HepG2 (cell line): ENCODE measurements around the gene VARS2. TPM values are rescaled to one million over a fixed set of nuclear protein-coding genes. Genes with fewer than 3 reads are reported as not detected.

Source experiments
- DNMT1 ChIP-seq: sonication (generic); formaldehyde crosslinking; IDR thresholded peaks from 2 replicates; pipeline ENCODE4 v1.5.1; 2020; ENCODE audit warnings: mild to moderate bottlenecking, missing genetic modification reagents
- FOXA1 ChIP-seq, 2 experiments: fragments of 450-650 bp in 1 of 2; sonication (generic) in 1 of 2; formaldehyde crosslinking in 1 of 2; IDR thresholded peaks; 2 replicates each; pipeline versions ENCODE4 v1.4.0 to v1.6.1; 2016 to 2020; ENCODE audit warnings: missing genetic modification reagents in 1 of 2
- GABPB1 ChIP-seq: IDR thresholded peaks from 2 replicates; pipeline ENCODE4 v1.6.1; 2016; ENCODE audit warnings: mild to moderate bottlenecking, missing genetic modification reagents, moderate library complexity, missing compliant biosample characterization
- GATAD2A ChIP-seq: IDR thresholded peaks from 2 replicates; pipeline ENCODE4 v1.6.1; 2016
- HNF4G ChIP-seq, 2 experiments: sonication (generic) in 1 of 2; formaldehyde crosslinking in 1 of 2; IDR thresholded peaks; 2 replicates each; pipeline versions ENCODE4 v1.4.0 to v1.6.1; 2011 to 2020; ENCODE audit warnings: borderline replicate concordance in 2 of 2, low read depth in 2 of 2, mild to moderate bottlenecking in 2 of 2, low read length in 1 of 2, missing genetic modification reagents in 1 of 2, moderate library complexity in 1 of 2
- KDM5A ChIP-seq: fragments of 200-600 bp; sonication (generic); IDR thresholded peaks from 2 replicates; pipeline ENCODE4 v1.7.0; 2018; ENCODE audit warnings: antibody characterized with exemption, mild to moderate bottlenecking, low read length, borderline replicate concordance
- MED1 ChIP-seq: sonication (generic); formaldehyde crosslinking; IDR thresholded peaks from 2 replicates; pipeline ENCODE4 v1.4.0; 2020; ENCODE audit warnings: missing genetic modification reagents
- MTERF4 ChIP-seq: sonication (generic); formaldehyde crosslinking; IDR thresholded peaks from 2 replicates; pipeline ENCODE4 v1.8.0; 2023; ENCODE audit warnings: mild to moderate bottlenecking, missing genetic modification reagents
- NR1H2 ChIP-seq: sonication (generic); formaldehyde crosslinking; IDR thresholded peaks from 2 replicates; pipeline ENCODE4 v1.8.1; 2022; ENCODE audit warnings: low read depth, missing genetic modification reagents, borderline replicate concordance
- NR3C1 ChIP-seq: sonication (generic); formaldehyde crosslinking; IDR thresholded peaks from 2 replicates; pipeline ENCODE4 v1.4.0; 2020; ENCODE audit warnings: missing genetic modification reagents
- PITX1 ChIP-seq: sonication (generic); formaldehyde crosslinking; IDR thresholded peaks from 2 replicates; pipeline ENCODE4 v1.5.1; 2020; ENCODE audit warnings: mild to moderate bottlenecking, missing genetic modification reagents
- RFXAP ChIP-seq: sonication (generic); formaldehyde crosslinking; IDR thresholded peaks from 2 replicates; pipeline ENCODE4 v1.4.0; 2020; ENCODE audit warnings: missing genetic modification reagents, borderline replicate concordance
- RNF219 ChIP-seq: sonication (generic); formaldehyde crosslinking; IDR thresholded peaks from 2 replicates; pipeline ENCODE4 v1.5.0; 2020; ENCODE audit warnings: mild to moderate bottlenecking, missing genetic modification reagents
- RORA ChIP-seq: sonication (generic); formaldehyde crosslinking; IDR thresholded peaks from 2 replicates; pipeline ENCODE4 v1.5.0; 2020; ENCODE audit warnings: mild to moderate bottlenecking, missing genetic modification reagents, moderate library complexity
- SYNCRIP ChIP-seq: fragments of 200-400 bp; formaldehyde crosslinking; IDR thresholded peaks from 2 replicates; pipeline ENCODE4 v1.6.1; 2018; ENCODE audit warnings: mild to moderate bottlenecking, low read depth, low read length; ENCODE audit not compliant: insufficient read depth
- TBX3 ChIP-seq: fragments of 450-650 bp; IDR thresholded peaks from 2 replicates; pipeline ENCODE4 v1.6.1; 2017; ENCODE audit warnings: antibody characterized with exemption, mild to moderate bottlenecking, inconsistent platforms, borderline replicate concordance
- TOE1 ChIP-seq: sonication (generic); formaldehyde crosslinking; IDR thresholded peaks from 2 replicates; pipeline ENCODE4 v1.4.0; 2020; ENCODE audit warnings: mild to moderate bottlenecking, missing genetic modification reagents
- ZBTB21 ChIP-seq: sonication (generic); formaldehyde crosslinking; IDR thresholded peaks from 2 replicates; pipeline ENCODE4 v1.4.0; 2020; ENCODE audit warnings: missing genetic modification reagents
- ZBTB46 ChIP-seq: sonication (generic); formaldehyde crosslinking; IDR thresholded peaks from 2 replicates; pipeline ENCODE4 v1.4.0; 2020; ENCODE audit warnings: mild to moderate bottlenecking, missing genetic modification reagents, borderline replicate concordance
- ZNF549 ChIP-seq: sonication (generic); formaldehyde crosslinking; IDR thresholded peaks from 2 replicates; pipeline ENCODE4 v1.5.0; 2020; ENCODE audit warnings: missing genetic modification reagents
- ZNF563 ChIP-seq: sonication (generic); formaldehyde crosslinking; IDR thresholded peaks from 2 replicates; pipeline ENCODE4 v1.8.0; 2022; ENCODE audit warnings: mild to moderate bottlenecking, moderate library complexity, missing genetic modification reagents
- ZNF740 ChIP-seq: sonication (generic); formaldehyde crosslinking; IDR thresholded peaks from 2 replicates; pipeline ENCODE4 v1.4.0; 2020; ENCODE audit warnings: missing genetic modification reagents
- ZSCAN20 ChIP-seq: sonication (generic); formaldehyde crosslinking; IDR thresholded peaks from 2 replicates; pipeline ENCODE4 v1.4.0; 2020; ENCODE audit warnings: missing genetic modification reagents, mild to moderate bottlenecking, borderline replicate concordance
- ZSCAN9 ChIP-seq: IDR thresholded peaks from 2 replicates; pipeline ENCODE4 v1.6.1; 2016; ENCODE audit warnings: borderline replicate concordance
- polyA plus RNA-seq, 8 experiments: library from polyadenylated mRNA; depleted of rRNA in 3 of 8; stranded (reverse) in 7 of 8; unstranded in 1 of 8; fragments of >200 nt; fragmentation: Illumina TruSeq in 4 of 8; extraction: Trizol in 4 of 8; gene quantifications; 2 replicates each; pipeline versions ENCODE4 v1.2.1 to v1.2.3, GENCODE V29; 2011 to 2016; ENCODE audit warnings: low read depth in 4 of 8, missing spikeins in 1 of 8, mixed read lengths in 1 of 8; ENCODE audit not compliant: insufficient read depth in 1 of 8
- total RNA-seq, 5 experiments: library from RNA; depleted of rRNA; stranded (reverse); fragments of >200 nt; fragmentation: Illumina TruSeq; extraction: Trizol; gene quantifications; 2 replicates each; pipeline ENCODE4 v1.2.3, GENCODE V29; 2016; ENCODE audit warnings: low read depth in 1 of 5

VARS2 gene
- total and polyA plus RNA-seq, 2 of the 13 experiments (the other 11 are each of a cell fraction or from before 2014, with no cell fraction given): 61.8 to 71.8 TPM

GRCh38 chr6:30877419-30878262, 36.4 kb upstream of the VARS2 start (continued):
- TF ChIP-seq ZBTB46 (CRISPR knock-in tag): no peak
- TF ChIP-seq HNF4G (IDR thresholded peaks at IDR 0.05; ENCODE audit: borderline replicate concordance, low read depth, low read length): no peak
- TF ChIP-seq HNF4G (CRISPR knock-in tag; IDR thresholded peaks at IDR 0.05; ENCODE audit: borderline replicate concordance, low read depth): no peak
- TF ChIP-seq RFXAP (CRISPR knock-in tag): no peak
- no peak for TF ChIP-seq FOXA1 (IDR thresholded peaks at IDR 0.05)
- no peak for TF ChIP-seq FOXA1 (CRISPR knock-in tag; IDR thresholded peaks at IDR 0.05)
- TF ChIP-seq ZSCAN9 (CRISPR knock-in tag): 0 out of 2 replicates have a peak, but pooled peaks have one; percentile 47
- TF ChIP-seq ZBTB21 (CRISPR knock-in tag): no peak
- no peak for TF ChIP-seq NR3C1 (CRISPR knock-in tag)
- peak; percentile 39; the same call in 1 of the 2 replicates for TF ChIP-seq PITX1 (CRISPR knock-in tag)
- TF ChIP-seq TBX3: no peak
- TF ChIP-seq SYNCRIP: no peak
- TF ChIP-seq DNMT1: no peak
- no peak; the same call in 1 of the 2 replicates for TF ChIP-seq KDM5A
- 0 out of 2 replicates have a peak, but pooled peaks have one; percentile 40 for TF ChIP-seq MTERF4
- no peak for TF ChIP-seq ZNF740 (CRISPR knock-in tag)
- no peak for TF ChIP-seq NR1H2
- TF ChIP-seq GABPB1 (CRISPR knock-in tag): peak; percentile 52; the same call in 1 of the 2 replicates
- no peak for TF ChIP-seq RNF219 (CRISPR knock-in tag)
- TF ChIP-seq ZSCAN20 (CRISPR knock-in tag): 0 out of 2 replicates have a peak, but pooled peaks have one; percentile 36
- no peak for TF ChIP-seq ZNF549 (CRISPR knock-in tag)
- TF ChIP-seq ZNF563 (CRISPR knock-in tag): no peak
- TF ChIP-seq GATAD2A (CRISPR knock-in tag): peak; percentile 79
- TF ChIP-seq TOE1 (CRISPR knock-in tag): peak; percentile 77; the same call in 1 of the 2 replicates
- TF ChIP-seq MED1 (CRISPR knock-in tag): peak; percentile 54; the same call in 1 of the 2 replicates
- TF ChIP-seq RORA (CRISPR knock-in tag): no peak
